ENCODE measurements around the gene DPYD. TPM values are rescaled to one million over a fixed set of nuclear protein-coding genes. Genes with fewer than 3 reads are reported as not detected.

The DPYD gene
- total and polyA plus RNA-seq, 7 donors, result 2.5 to 7.3 (median 5.1) TPM

DNA sequence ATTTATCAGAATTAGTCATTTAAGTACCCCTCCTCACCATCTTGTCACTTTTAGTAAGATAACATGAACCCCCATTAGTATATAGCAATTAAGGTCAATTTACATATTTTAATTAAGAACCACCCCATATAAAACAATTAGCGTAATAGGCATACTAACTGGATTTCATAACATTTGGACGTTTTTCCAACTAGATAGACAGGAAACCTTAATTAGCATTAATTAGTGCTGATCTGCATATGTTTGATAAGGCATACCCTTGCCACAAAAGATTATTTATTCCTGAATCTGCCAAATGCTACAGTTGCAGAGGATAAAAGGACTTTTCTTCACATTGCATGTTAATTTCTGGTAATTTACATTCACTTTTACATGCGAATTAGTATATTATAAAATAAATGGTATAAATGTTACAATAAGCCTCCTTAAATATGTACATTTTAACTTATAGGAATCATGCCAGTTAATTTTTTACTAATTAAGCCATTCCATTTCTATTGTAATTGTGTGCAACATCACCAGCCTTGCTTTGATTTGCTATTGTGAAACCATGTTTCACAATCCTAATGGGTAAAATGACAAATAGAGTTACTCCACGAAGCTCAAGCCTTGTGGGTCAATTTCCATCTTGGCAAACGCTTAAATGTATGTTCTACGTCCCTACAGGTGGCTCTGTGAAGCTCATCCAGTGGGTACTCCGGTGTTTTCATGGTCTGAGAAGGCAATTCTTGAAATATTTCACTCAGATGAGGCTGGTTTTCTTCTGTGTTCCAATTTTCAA, 469.6 kb downstream of the DPYD start:
- DNase-seq, result no peak
- Histone ChIP-seq H3K4me1 (no peaks in the 10 kb centered on the region), H3K27ac (no peak overlapping the region), H3K36me3 (ENCODE audit: insufficient read depth in 1 of 2, low read depth in 1 of 2) (peaks cover 2 to 7% of the 10 kb centered on the region in 2 donors), H3K4me3 (no peak overlapping the region), H3K27me3 (ENCODE audit: insufficient read depth in 3 of 3, low read length in 2 of 3) (no peaks in the 10 kb centered on the region), H3K9me3 (no peaks in the 10 kb centered on the region)
- 76 to 88% (median 79%) methylated on average over 7 of the region's 7 CpGs for WGBS, 3 donors
- TF ChIP-seq, protein P1, sequence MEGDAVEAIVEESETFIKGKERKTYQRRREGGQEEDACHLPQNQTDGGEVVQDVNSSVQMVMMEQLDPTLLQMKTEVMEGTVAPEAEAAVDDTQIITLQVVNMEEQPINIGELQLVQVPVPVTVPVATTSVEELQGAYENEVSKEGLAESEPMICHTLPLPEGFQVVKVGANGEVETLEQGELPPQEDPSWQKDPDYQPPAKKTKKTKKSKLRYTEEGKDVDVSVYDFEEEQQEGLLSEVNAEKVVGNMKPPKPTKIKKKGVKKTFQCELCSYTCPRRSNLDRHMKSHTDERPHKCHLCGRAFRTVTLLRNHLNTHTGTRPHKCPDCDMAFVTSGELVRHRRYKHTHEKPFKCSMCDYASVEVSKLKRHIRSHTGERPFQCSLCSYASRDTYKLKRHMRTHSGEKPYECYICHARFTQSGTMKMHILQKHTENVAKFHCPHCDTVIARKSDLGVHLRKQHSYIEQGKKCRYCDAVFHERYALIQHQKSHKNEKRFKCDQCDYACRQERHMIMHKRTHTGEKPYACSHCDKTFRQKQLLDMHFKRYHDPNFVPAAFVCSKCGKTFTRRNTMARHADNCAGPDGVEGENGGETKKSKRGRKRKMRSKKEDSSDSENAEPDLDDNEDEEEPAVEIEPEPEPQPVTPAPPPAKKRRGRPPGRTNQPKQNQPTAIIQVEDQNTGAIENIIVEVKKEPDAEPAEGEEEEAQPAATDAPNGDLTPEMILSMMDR (IDR thresholded peaks at IDR 0.05), result no peak
- ATAC-seq, result no peak
- intact Hi-C loops (cut with DNase I), result no loop called here

DNA sequence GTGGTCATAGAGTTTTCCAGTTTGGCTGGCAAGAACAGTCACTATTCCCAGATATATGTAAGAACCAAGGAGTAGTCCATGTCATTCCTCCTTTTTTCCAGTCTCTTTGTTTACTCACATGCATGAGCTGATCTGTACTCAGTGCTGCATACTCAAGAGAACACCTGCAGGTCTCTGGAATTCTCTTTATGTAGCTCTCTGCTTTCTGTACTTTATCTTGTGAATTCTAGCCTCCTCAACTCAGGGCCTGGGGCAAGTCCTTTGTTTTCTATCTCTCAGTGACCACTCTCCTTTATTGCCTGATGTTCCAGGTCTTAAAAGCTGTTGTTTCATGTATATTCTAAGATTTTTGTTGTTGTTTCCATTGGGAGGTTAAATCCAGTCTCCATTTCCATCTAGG, 478.9 kb downstream of the DPYD start:
- H3K27ac ChIP-seq, result no peak overlapping the region
- no peak for ATAC-seq
- H3K4me1 ChIP-seq, result no peaks in the 10 kb centered on the region
- no peak overlapping the region for H3K4me3 ChIP-seq
- intact Hi-C loops (cut with DNase I), result no loop called here
- no peaks in the 10 kb centered on the region for H3K36me3 ChIP-seq (ENCODE audit: insufficient read depth in 1 of 2, low read depth in 1 of 2)
- H3K9me3 ChIP-seq, result no peaks in the 10 kb centered on the region
- TF ChIP-seq, protein P1 (IDR thresholded peaks at IDR 0.05), result no peak
- no peaks in the 10 kb centered on the region for H3K27me3 ChIP-seq (ENCODE audit: insufficient read depth in 3 of 3, low read length in 2 of 3)
- DNase-seq, result no peak

DNA sequence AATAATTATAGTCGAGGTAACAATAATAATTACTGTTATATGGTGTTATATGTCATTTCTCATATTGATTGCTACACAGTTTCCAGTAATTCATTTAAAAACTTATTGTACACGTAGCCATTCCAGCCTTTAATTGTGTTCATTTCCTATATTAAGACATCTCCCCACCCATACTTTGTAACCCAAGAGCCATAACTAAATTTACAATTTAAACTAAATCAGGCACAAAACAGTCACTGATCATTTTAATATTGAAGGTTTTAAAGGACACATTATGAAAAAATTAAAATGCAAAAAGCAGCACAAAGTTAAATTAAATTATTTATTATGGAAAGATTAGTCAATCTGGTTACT, 487.0 kb downstream of the DPYD start:
- Histone ChIP-seq H3K27ac (no peak overlapping the region), H3K36me3 (ENCODE audit: insufficient read depth in 1 of 2, low read depth in 1 of 2) (no peaks in the 10 kb centered on the region), H3K9me3 (no peaks in the 10 kb centered on the region), H3K27me3 (ENCODE audit: insufficient read depth in 3 of 3, low read length in 2 of 3) (no peaks in the 10 kb centered on the region), H3K4me1 (no peaks in the 10 kb centered on the region), H3K4me3 (no peak overlapping the region)
- 34 to 42% (median 34%) methylated on average over 2 of the region's 2 CpGs for WGBS, 3 donors
- intact Hi-C loops (cut with DNase I), result no loop called here
- DNase-seq (no peak), ATAC-seq (no peak)
- TF ChIP-seq, protein P1 (IDR thresholded peaks at IDR 0.05), result no peak

DNA sequence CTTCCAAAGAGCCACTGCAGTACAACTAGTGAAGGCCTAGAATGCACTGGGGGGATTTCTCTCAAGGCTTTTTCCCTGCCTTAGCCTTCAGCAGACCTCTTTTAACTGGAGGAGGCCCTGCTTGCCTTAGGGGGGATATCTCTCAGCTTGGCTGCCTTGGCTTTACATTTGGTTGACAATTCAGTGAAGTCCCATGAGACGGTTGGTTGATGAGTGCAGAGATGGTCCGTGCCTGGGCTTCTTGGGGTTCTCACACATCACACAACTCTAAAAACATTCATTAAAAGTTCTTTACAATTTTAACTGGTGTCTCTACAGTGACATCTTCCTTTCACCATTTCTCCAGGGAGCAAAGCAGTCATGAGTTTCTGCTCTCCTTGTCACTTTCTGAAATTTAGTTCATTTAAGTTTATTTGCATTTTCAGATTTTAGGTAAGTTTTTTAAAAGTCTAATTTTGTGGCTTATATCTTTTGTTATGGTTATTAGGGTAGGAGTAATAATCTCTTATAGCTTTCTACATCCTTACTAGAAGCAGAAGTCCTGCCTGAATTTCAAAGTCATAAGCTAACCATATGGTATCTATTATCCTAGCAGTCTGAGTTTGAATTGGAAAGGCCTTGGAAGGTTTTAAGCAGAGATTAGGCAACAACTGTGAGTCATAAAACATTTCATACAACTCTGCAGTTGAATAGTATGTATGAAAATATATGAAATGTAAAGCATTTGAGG, 487.6 kb downstream of the DPYD start:
- Histone ChIP-seq H3K9me3 (no peaks in the 10 kb centered on the region), H3K36me3 (ENCODE audit: insufficient read depth in 1 of 2, low read depth in 1 of 2) (no peaks in the 10 kb centered on the region), H3K4me1 (no peaks in the 10 kb centered on the region), H3K27ac (no peak overlapping the region), H3K4me3 (no peak overlapping the region), H3K27me3 (ENCODE audit: insufficient read depth in 3 of 3, low read length in 2 of 3) (no peaks in the 10 kb centered on the region)
- TF ChIP-seq, protein P1 (IDR thresholded peaks at IDR 0.05), result no peak
- intact Hi-C loops (cut with DNase I), result no loop called here
- no peak for DNase-seq
- WGBS, 3 donors, result 82 to 90% (median 86%) methylated on average over 2 of the region's 2 CpGs
- ATAC-seq, result no peak

Measured in psoas muscle (tissue), 8 donors.